Naive B cell (primary cell): ENCODE measurements around the gene CYP4F2. TPM values are rescaled to one million over a fixed set of nuclear protein-coding genes. Genes with fewer than 3 reads are reported as not detected.
"Not testable (repeated sequence)": the region's sequence is repeated elsewhere in the genome, so short reads cannot be mapped to it uniquely, and the experiment has no call there.

Source experiments
- ATAC-seq, 2 donors: fragments of 150-1000 bp; cut with Tn5 transposase; 2 replicates each; pipeline ENCODE4 v1.10.0; 2021; ENCODE audit warnings: low read depth in 2 of 2, mild to moderate bottlenecking in 2 of 2, moderate library complexity in 2 of 2
- DNase-seq: peaks from one replicate; pipeline ENCODE4 v3.0.0; 2022
- H3K27ac Mint-ChIP-seq, 6 donors: one replicate each; pipeline ENCODE4 v1.8.0; 2020 to 2022; ENCODE audit warnings: mild to moderate bottlenecking in 6 of 6, mixed read lengths in 6 of 6, moderate library complexity in 5 of 6, inconsistent platforms in 2 of 6
- H3K27me3 Mint-ChIP-seq, 3 donors: one replicate each; pipeline ENCODE4 v1.8.0; 2021 to 2022; ENCODE audit warnings: mixed read lengths in 3 of 3, mild to moderate bottlenecking in 1 of 3
- H3K36me3 Mint-ChIP-seq, 2 donors: one replicate each; pipeline ENCODE4 v1.8.0; 2020 to 2022; ENCODE audit warnings: mixed read lengths in 2 of 2, inconsistent platforms in 1 of 2, mild to moderate bottlenecking in 1 of 2
- H3K4me1 Mint-ChIP-seq, 3 donors: one replicate each; pipeline ENCODE4 v1.8.0; 2020 to 2022; ENCODE audit warnings: mixed read lengths in 3 of 3, inconsistent platforms in 1 of 3, mild to moderate bottlenecking in 1 of 3, moderate library complexity in 1 of 3
- H3K4me3 Mint-ChIP-seq, 8 donors: one replicate each; pipeline ENCODE4 v1.8.0; 2020 to 2022; ENCODE audit warnings: mild to moderate bottlenecking in 8 of 8, mixed read lengths in 8 of 8, moderate library complexity in 8 of 8, inconsistent platforms in 2 of 8
- H3K9me3 Mint-ChIP-seq, 7 donors: one replicate each; pipeline ENCODE4 v1.8.0; 2020 to 2022; ENCODE audit warnings: mixed read lengths in 7 of 7, mild to moderate bottlenecking in 5 of 7, inconsistent platforms in 2 of 7, moderate library complexity in 1 of 7
- polyA plus RNA-seq, 6 donors: library from polyadenylated mRNA; unstranded; fragments of 300-500 nt; fragmentation: Illumina TruSeq; gene quantifications; one replicate each; pipeline ENCODE4 v1.2.3, GENCODE V29; 2021; ENCODE audit warnings: low read depth in 6 of 6

Gene CYP4F2
- polyA plus RNA-seq, 6 donors from 2014 or later, result not detected

GRCh38 chr19:15837221-15837731 lies 60.6 kb downstream of the CYP4F2 start:
- peak overlapping the region; percentile 93 to 98 (median 95) for H3K4me3 Mint-ChIP-seq
- peaks cover 7 to 9% (median 8%) of the 10 kb centered on the region in 3 donors for H3K27me3 Mint-ChIP-seq
- peak overlapping the region; percentile 96 to 98 (median 98) for H3K27ac Mint-ChIP-seq
- no peaks in the 10 kb centered on the region for H3K9me3 Mint-ChIP-seq
- ATAC-seq (peak; percentile 3), DNase-seq (no peak)
- H3K4me1 Mint-ChIP-seq, result peaks cover 12 to 21% (median 14%) of the 10 kb centered on the region in 3 donors
- H3K36me3 Mint-ChIP-seq, result no peaks in the 10 kb centered on the region

DNA sequence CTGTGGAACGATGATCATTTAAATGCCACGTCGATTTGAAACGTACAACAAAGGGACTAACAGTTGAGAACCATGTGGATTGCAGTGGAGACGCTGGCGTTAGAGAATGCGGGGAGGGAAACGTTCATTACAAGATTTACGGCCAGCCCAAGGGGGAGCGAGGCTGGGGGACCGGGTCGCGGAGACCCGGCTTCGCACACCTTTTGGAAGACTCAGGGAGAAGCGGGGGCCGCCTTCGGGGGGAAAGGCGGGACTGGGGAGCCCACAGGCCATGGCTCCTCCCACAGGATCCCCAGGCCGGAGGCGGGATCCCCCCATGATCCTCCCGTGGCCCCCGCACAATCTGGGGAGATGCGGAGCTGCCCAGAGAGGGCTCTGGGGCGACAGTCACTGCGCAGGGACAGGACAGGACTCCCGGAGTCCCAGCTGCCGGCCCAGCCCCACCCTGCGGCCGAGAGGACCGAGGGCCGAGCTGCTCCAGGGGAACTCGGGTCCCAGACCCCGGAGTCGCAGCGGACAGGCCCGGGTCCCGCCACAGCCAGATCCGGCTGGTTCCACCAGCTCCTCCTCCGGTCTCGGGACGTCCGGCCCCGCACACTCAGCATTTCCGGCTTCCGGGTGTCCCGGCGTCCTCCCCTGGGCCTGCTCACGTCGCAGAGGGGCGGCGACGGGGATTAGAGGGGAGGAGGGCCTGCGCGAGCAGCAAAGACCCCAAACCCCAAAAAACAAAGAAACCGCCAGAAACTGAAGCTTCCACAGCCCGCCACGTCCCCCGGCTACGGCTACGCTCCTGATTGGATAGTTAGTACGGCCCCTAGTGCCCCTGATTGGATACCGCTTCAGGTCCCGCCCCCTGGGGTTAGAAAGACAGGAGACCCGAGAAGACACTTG lies 61.3 kb downstream of the CYP4F2 start:
- Mint-ChIP-seq H3K27me3 (peaks cover 4 to 6% (median 5%) of the 10 kb centered on the region in 3 donors), H3K36me3 (no peaks in the 10 kb centered on the region), H3K4me1 (peaks cover 12 to 21% (median 14%) of the 10 kb centered on the region in 3 donors), H3K4me3 (peak overlapping the region; percentile 93 to 98 (median 95)), H3K27ac (peak overlapping the region; percentile 96 to 98 (median 98)), H3K9me3 (no peaks in the 10 kb centered on the region)
- DNase-seq (peak; percentile 96), ATAC-seq (peak; percentile 93 to 94)

GRCh38 chr19:15835565-15836329 lies 62.1 kb downstream of the CYP4F2 start:
- not testable (repeated sequence) for H3K27me3 Mint-ChIP-seq, DNase-seq, H3K9me3 Mint-ChIP-seq, ATAC-seq, H3K36me3 Mint-ChIP-seq
- Mint-ChIP-seq H3K27ac (peak overlapping the region; percentile 84 to 98 (median 97)), H3K4me1 (peaks cover 12 to 21% (median 14%) of the 10 kb centered on the region in 3 donors), H3K4me3 (peak overlapping the region; percentile 93 to 98 (median 95))

DNA sequence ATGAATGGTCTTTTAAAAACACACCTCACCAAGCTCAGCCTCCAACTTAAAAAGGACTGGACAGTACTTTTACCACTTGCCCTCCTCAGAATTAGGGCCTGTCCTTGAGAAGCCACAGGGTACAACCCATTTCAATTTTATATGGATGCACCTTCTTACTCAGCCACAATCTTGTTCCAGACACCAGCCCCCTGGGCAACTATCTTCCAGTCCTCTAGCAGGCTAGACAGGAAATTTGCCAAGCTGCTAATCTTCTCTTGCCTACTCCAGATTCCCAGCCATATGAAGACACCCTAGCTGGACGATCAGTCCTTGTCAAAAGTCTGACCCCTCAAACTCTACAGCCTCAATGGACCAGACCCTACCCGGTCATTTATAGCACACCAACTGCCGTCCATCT lies 63.6 kb downstream of the CYP4F2 start:
- H3K4me3 Mint-ChIP-seq, H3K27ac Mint-ChIP-seq, H3K36me3 Mint-ChIP-seq, DNase-seq, H3K9me3 Mint-ChIP-seq, ATAC-seq: not testable (repeated sequence)
- H3K4me1 Mint-ChIP-seq, result peaks cover 12 to 21% (median 14%) of the 10 kb centered on the region in 3 donors
- peaks cover 0 to 23% (median 20%) of the 10 kb centered on the region in 3 donors for H3K27me3 Mint-ChIP-seq

GRCh38 chr19:15831626-15832025 lies 66.2 kb downstream of the CYP4F2 start:
- no peaks in the 10 kb centered on the region for H3K9me3 Mint-ChIP-seq
- no peak overlapping the region for H3K4me3 Mint-ChIP-seq
- no peak overlapping the region for H3K27ac Mint-ChIP-seq
- no peak for ATAC-seq
- no peaks in the 10 kb centered on the region for H3K36me3 Mint-ChIP-seq
- H3K4me1 Mint-ChIP-seq, result peaks cover 8 to 11% (median 8%) of the 10 kb centered on the region in 3 donors
- peaks cover 5 to 24% (median 20%) of the 10 kb centered on the region in 3 donors for H3K27me3 Mint-ChIP-seq
- DNase-seq, result no peak

DNA sequence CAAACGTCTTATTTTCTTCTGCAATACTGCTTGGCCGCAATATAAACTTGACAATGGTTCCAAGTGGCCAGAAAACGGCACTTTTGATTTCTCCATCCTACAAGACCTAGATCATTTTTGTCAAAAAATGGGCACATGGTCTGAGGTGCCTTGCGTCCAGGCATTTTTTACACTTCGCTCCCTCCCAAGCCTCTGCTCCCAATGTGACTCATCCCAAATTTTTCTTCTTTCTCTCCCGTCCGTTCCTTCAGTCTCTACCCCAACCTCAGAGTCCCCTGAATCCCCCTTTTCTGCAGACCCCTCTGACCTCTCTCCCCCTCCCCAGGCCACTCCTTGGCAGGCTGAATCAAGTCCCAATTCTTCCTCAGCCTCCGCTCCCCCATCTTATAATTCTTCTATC lies 68.1 kb downstream of the CYP4F2 start:
- H3K36me3 Mint-ChIP-seq, result no peaks in the 10 kb centered on the region
- no peak for ATAC-seq
- no peak for DNase-seq
- H3K4me1 Mint-ChIP-seq, result peaks cover 0 to 3% (median 0%) of the 10 kb centered on the region in 3 donors
- no peaks in the 10 kb centered on the region for H3K9me3 Mint-ChIP-seq
- no peak overlapping the region for H3K4me3 Mint-ChIP-seq
- peaks cover 5 to 24% (median 20%) of the 10 kb centered on the region in 3 donors for H3K27me3 Mint-ChIP-seq
- peak overlapping the region in 1 of 6 donors; percentile 23 for H3K27ac Mint-ChIP-seq

DNA sequence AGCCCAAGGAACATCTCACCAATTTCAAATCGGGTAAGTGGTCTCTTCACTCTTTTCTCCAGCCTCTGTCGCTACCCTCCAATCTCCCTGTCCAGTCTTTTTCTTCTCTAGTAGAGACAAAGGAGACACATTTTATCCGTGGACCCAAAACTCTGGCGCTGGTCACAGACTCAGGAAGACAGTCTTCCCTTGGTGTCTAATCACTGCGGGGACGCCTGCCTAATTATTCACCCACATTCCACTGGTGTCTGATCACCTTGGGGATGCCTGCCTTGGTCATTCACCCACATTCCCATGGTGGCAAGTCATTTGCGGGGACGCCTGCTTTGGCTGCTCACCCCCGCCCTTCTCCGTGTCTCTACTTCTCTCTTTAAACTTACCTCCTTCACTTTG lies 68.6 kb downstream of the CYP4F2 start:
- H3K36me3 Mint-ChIP-seq, result no peaks in the 10 kb centered on the region
- no peaks in the 10 kb centered on the region for H3K9me3 Mint-ChIP-seq
- peaks cover 5 to 24% (median 20%) of the 10 kb centered on the region in 3 donors for H3K27me3 Mint-ChIP-seq
- no peak for ATAC-seq
- DNase-seq, result no peak
- peaks cover 0 to 3% (median 0%) of the 10 kb centered on the region in 3 donors for H3K4me1 Mint-ChIP-seq
- H3K27ac Mint-ChIP-seq, result peak overlapping the region in 2 of 6 donors; percentile 23 to 79
- H3K4me3 Mint-ChIP-seq, result no peak overlapping the region

DNA sequence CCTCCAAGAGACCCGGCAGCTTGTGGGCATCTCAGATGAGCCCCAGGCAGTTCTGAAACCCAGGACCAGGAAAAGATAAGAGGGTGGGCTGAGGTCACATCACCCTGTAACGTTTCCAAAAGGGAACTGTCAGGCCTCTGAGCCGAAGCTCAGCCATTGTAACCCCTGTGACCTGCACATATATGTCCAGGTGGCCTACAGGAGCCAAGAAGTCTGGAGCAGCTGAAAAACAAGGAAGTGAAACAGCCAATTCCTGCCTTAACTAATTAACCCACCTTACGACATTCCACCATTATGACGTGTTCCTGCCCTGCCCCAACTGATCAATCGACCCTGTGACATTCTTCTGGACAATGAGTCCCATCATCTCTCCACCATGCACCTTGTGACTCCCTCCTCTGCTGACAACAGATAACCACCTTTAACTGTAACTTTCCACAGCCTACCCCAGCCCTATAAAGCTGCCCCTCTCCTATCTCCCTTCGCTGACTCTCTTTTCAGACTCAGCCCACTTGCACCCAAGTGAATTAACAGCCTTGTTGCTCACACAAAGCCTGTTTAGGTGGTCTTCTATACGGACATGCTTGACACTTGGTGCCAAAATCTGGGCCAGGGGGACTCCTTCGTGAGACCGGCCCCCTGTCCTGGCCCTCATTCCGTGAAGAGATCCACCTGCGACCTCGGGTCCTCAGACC lies 69.1 kb downstream of the CYP4F2 start:
- not testable (repeated sequence) for H3K9me3 Mint-ChIP-seq, DNase-seq, ATAC-seq, H3K36me3 Mint-ChIP-seq, H3K27ac Mint-ChIP-seq, H3K4me1 Mint-ChIP-seq, H3K4me3 Mint-ChIP-seq
- H3K27me3 Mint-ChIP-seq, result peaks cover 5 to 24% (median 20%) of the 10 kb centered on the region in 3 donors

DNA sequence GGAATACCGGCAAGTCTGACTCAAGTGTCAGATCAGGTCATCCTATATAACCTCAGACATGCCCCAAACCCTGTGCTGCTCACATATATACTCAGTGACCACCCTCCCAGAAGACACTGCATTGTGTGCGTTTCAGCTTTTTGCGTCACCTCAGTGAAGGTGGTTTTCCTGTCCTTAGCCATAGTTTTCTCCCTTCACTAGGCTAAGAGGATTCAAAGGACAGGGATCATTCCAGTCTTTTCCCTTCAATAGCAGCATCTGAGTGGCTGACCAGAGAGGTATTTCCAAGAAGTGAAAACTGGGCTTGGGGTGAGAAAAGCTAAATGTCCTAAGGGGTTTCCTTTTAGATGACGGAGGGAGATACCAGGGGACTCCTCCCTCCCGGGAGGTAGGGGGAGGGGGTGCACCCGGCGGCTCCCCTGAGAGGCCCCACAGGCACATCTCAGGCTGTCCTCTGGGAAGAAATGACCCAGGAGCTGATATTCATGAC lies 69.7 kb downstream of the CYP4F2 start:
- peaks cover 5 to 24% (median 20%) of the 10 kb centered on the region in 3 donors for H3K27me3 Mint-ChIP-seq

More for the DNA sequence above, 69.7 kb downstream of the CYP4F2 start:
- DNase-seq (no peak), ATAC-seq (no peak)
- H3K4me1 Mint-ChIP-seq, result peaks cover 0 to 3% (median 0%) of the 10 kb centered on the region in 3 donors
- H3K36me3 Mint-ChIP-seq, result no peaks in the 10 kb centered on the region
- H3K27ac Mint-ChIP-seq, result no peak overlapping the region
- H3K9me3 Mint-ChIP-seq, result no peaks in the 10 kb centered on the region
- H3K4me3 Mint-ChIP-seq, result no peak overlapping the region

Other genes starting within 250 kb of the CYP4F2 start
- gene CYP4F12, start 225.0 kb downstream of the CYP4F2 start, polyA plus RNA-seq, result not detected
- not detected for gene OR10H2, start 170.1 kb downstream of the CYP4F2 start, polyA plus RNA-seq
- gene OR10H3, start 160.1 kb downstream of the CYP4F2 start, polyA plus RNA-seq, result not detected
- gene OR10H5, start 110.4 kb downstream of the CYP4F2 start, polyA plus RNA-seq, result not detected
- gene OR10H1, start 82.4 kb downstream of the CYP4F2 start, polyA plus RNA-seq, result not detected
- not detected for gene CYP4F11, start 36.5 kb upstream of the CYP4F2 start, polyA plus RNA-seq
- gene OR10H4, start 50.9 kb upstream of the CYP4F2 start, polyA plus RNA-seq, result not detected
- gene TPM4, start 178.4 kb upstream of the CYP4F2 start, polyA plus RNA-seq, result 10 to 100 TPM; 53.6 to 85.7 (median 76.7) TPM
- gene RAB8A, start 213.8 kb upstream of the CYP4F2 start, polyA plus RNA-seq, result 100 to 1,000 TPM in 5 of 6 donors, 10 to 100 TPM in 1; 98.8 to 134 (median 112) TPM
- 10 to 100 TPM; 25.7 to 53.2 (median 40.1) TPM for gene HSH2D, start 245.6 kb upstream of the CYP4F2 start, polyA plus RNA-seq